Endothelial cell of umbilical vein (primary cell): ENCODE measurements around the gene PLA2G2E. TPM values are rescaled to one million over a fixed set of nuclear protein-coding genes. Genes with fewer than 3 reads are reported as not detected.

Source experiments
- BruUV-seq: library from RNA; stranded (reverse); fragments of 400-500 nt; replicated peaks from 2 replicates; lab custom pipeline; 2021; lab: Mats Ljungman, UMichigan
- CTCF ChIA-PET: fragments of 300-600, 350-600 bp; sonication (Branson Sonifier 250); formaldehyde crosslinking; loops from one replicate; lab custom pipeline; 2021; ENCODE audit warnings: antibody characterized with exemption, inconsistent platforms; lab: Charles Lee
- POLR2A ChIA-PET: fragments of 300-600, 350-600 bp; sonication (Branson Sonifier 250); formaldehyde crosslinking; loops from one replicate; lab custom pipeline; 2021; ENCODE audit warnings: antibody characterized with exemption, inconsistent platforms; lab: Charles Lee
- DNase-seq: peaks from one replicate; pipeline ENCODE4 v3.0.0-alpha.2; 2011; ENCODE audit warnings: low read depth, low spot score
- FAIRE-seq: peaks from 2 replicates; lab custom pipeline; 2011; peaks lifted over from hg19 to GRCh38; lab: Jason Lieb, UNC
- H2AFZ ChIP-seq: 2 replicates; pipeline ENCODE4 v1.6.0; 2012; ENCODE audit warnings: low read depth, low read length, control low read depth, inconsistent platforms
- H3K27ac ChIP-seq: 2 replicates; pipeline ENCODE4 v1.5.1; 2011; ENCODE audit warnings: low read depth, mild to moderate bottlenecking, control low read depth, low read length, moderate library complexity; ENCODE audit not compliant: insufficient read depth
- H3K27me3 ChIP-seq, 2 experiments: 2 replicates each; pipeline versions ENCODE4 v1.6.0 to v1.6.1; 2011; ENCODE audit warnings: low read length in 2 of 2, mixed read lengths in 1 of 2; ENCODE audit not compliant: control insufficient read depth in 2 of 2, insufficient read depth in 2 of 2
- H3K36me3 ChIP-seq, 2 experiments: 2 replicates in 1 of 2; 3 replicates in 1 of 2; pipeline ENCODE4 v1.5.1; 2011; ENCODE audit warnings: low read length in 2 of 2, mild to moderate bottlenecking in 1 of 2, moderate library complexity in 1 of 2; ENCODE audit not compliant: control insufficient read depth in 2 of 2, insufficient read depth in 2 of 2; ENCODE audit errors: extremely low read depth in 1 of 2
- H3K4me1 ChIP-seq: 3 replicates; pipeline ENCODE4 v1.5.1; 2011; ENCODE audit warnings: mild to moderate bottlenecking, low read length; ENCODE audit not compliant: control insufficient read depth, insufficient read depth; ENCODE audit errors: extremely low read depth
- H3K4me2 ChIP-seq: 2 replicates; pipeline ENCODE4 v1.6.1; 2011; ENCODE audit warnings: low read length, control low read depth, mixed read lengths; ENCODE audit not compliant: insufficient read depth
- H3K4me3 ChIP-seq, 3 experiments: fragments of 200-600 bp in 1 of 3; sonication (generic), shearing (Covaris generic) in 1 of 3; replicated peaks in 1 of 3; 2 replicates each; pipeline ENCODE4 v1.5.1; 2011 to 2016; ENCODE audit warnings: control low read depth in 3 of 3, low read length in 3 of 3, mild to moderate bottlenecking in 2 of 3, inconsistent platforms in 1 of 3, low read depth in 1 of 3, moderate library complexity in 1 of 3; ENCODE audit not compliant: insufficient read depth in 1 of 3
- H3K79me2 ChIP-seq: 2 replicates; pipeline ENCODE4 v1.6.0; 2012; ENCODE audit warnings: low read length, inconsistent platforms; ENCODE audit not compliant: control insufficient read depth, insufficient read depth
- H3K9ac ChIP-seq: replicated peaks from 2 replicates; pipeline ENCODE3; 2011; ENCODE audit warnings: low read length, control low read depth; ENCODE audit not compliant: insufficient read depth; ENCODE audit errors: extremely low read depth
- H3K9me1 ChIP-seq: replicated peaks from 3 replicates; pipeline ENCODE4 v1.6.0; 2011; ENCODE audit warnings: mild to moderate bottlenecking, low read length; ENCODE audit not compliant: control insufficient read depth, insufficient read depth; ENCODE audit errors: extremely low read depth
- H3K9me3 ChIP-seq: replicated peaks from 2 replicates; pipeline ENCODE4 v1.5.1; 2012; ENCODE audit warnings: low read length, inconsistent platforms; ENCODE audit not compliant: control insufficient read depth, insufficient read depth
- H4K20me1 ChIP-seq: replicated peaks from 2 replicates; pipeline ENCODE3; 2011; ENCODE audit warnings: mild to moderate bottlenecking, low read length; ENCODE audit not compliant: control insufficient read depth, insufficient read depth; ENCODE audit errors: extremely low read depth
- CTCF ChIP-seq, 2 donors: IDR thresholded peaks; 1 replicate in 1 of 2; 2 replicates in 1 of 2; pipeline ENCODE4 v1.5.1; 2011; ENCODE audit warnings: low read length in 2 of 2, mild to moderate bottlenecking in 2 of 2, moderate library complexity in 2 of 2, control low read depth in 1 of 2, inconsistent platforms in 1 of 2, low read depth in 1 of 2; ENCODE audit not compliant: insufficient read depth in 1 of 2; ENCODE audit errors: extremely low read depth in 1 of 2
- EZH2 ChIP-seq: IDR thresholded peaks from 2 replicates; pipeline ENCODE4 v1.6.1; 2012; ENCODE audit warnings: borderline replicate concordance, low read depth, mild to moderate bottlenecking, moderate library complexity, low read length, inconsistent platforms; ENCODE audit not compliant: severe bottlenecking
- FOS ChIP-seq: IDR thresholded peaks from 2 replicates; pipeline ENCODE4 v1.6.1; 2011; ENCODE audit warnings: mild to moderate bottlenecking, low read length, moderate library complexity, borderline replicate concordance; ENCODE audit not compliant: insufficient read depth
- GATA2 ChIP-seq: IDR thresholded peaks from 2 replicates; pipeline ENCODE4 v1.7.0; 2011; ENCODE audit warnings: low read depth, mild to moderate bottlenecking, moderate library complexity, mixed read lengths, low read length; ENCODE audit not compliant: insufficient read length, insufficient read depth
- JUN ChIP-seq: IDR thresholded peaks from 2 replicates; pipeline ENCODE4 v1.6.1; 2011; ENCODE audit warnings: borderline replicate concordance, low read depth; ENCODE audit not compliant: insufficient read length, insufficient read depth
- MAX ChIP-seq: IDR thresholded peaks from 2 replicates; pipeline ENCODE4 v1.6.1; 2011; ENCODE audit not compliant: insufficient read depth, insufficient read length
- MYC ChIP-seq: IDR thresholded peaks from one replicate; pipeline ENCODE4 v1.6.1; 2011; ENCODE audit warnings: mild to moderate bottlenecking, low read depth, low read length
- POLR2A ChIP-seq: IDR thresholded peaks from 2 replicates; pipeline ENCODE4 v1.6.1; 2012; ENCODE audit warnings: low read depth, mild to moderate bottlenecking, control low read depth, low read length
- POLR2AphosphoS5 ChIP-seq: IDR thresholded peaks from 2 replicates; pipeline ENCODE4 v1.6.1; 2012; ENCODE audit warnings: low read depth, mild to moderate bottlenecking, control low read depth, low read length, moderate library complexity; ENCODE audit not compliant: insufficient read depth
- dilution Hi-C: fragments of 300-500 bp; cut with MboI; formaldehyde crosslinking; loops from one replicate; pipeline ENCODE4 v1.15.0; 2019; ENCODE audit warnings: low sequenced_read_pairs; ENCODE audit not compliant: extremely low pct_ligation_motif_present
- intact Hi-C: fragments of 100-400 bp; cut with micrococcal nuclease; formaldehyde crosslinking; loops from one replicate; pipeline ENCODE4 v1.10.0; 2022
- polyA plus RNA-seq, 4 experiments: library from polyadenylated mRNA; depleted of rRNA in 3 of 4; stranded (reverse) in 3 of 4; unstranded in 1 of 4; fragments of >200 nt; gene quantifications; 2 replicates each; pipeline versions ENCODE4 v1.2.1 to v1.2.3, GENCODE V29; 2011 to 2012; ENCODE audit warnings: missing spikeins in 1 of 4
- total RNA-seq: library from RNA; stranded (reverse); gene quantifications from 2 replicates; pipeline ENCODE4 v1.2.3, GENCODE V29; 2021

PLA2G2E gene
- total and polyA plus RNA-seq, 2 donors (not counting 3 experiments of a cell fraction or from before 2014, with no cell fraction given), result not detected

GRCh38 chr1:19942657-19943056, 19.2 kb upstream of the PLA2G2E start:
- H3K9ac ChIP-seq, result no peak overlapping the region
- no peak for TF ChIP-seq POLR2A
- no peak for TF ChIP-seq JUN
- no peak for TF ChIP-seq EZH2
- TF ChIP-seq POLR2AphosphoS5, result no peak
- no peak for TF ChIP-seq CTCF (IDR thresholded peaks at IDR 0.05; ENCODE audit: extremely low read depth in 1 of 2, insufficient read depth in 1 of 2, low read depth in 1 of 2, low read length in 2 of 2)
- TF ChIP-seq MYC, result no peak
- TF ChIP-seq GATA2, result no peak
- TF ChIP-seq FOS, result no peak
- TF ChIP-seq MAX, result no peak
- H3K79me2 ChIP-seq, result no peaks in the 10 kb centered on the region
- BruUV-seq, result no TSS peak
- H3K4me2 ChIP-seq, result no peak overlapping the region
- no peaks in the 10 kb centered on the region for H3K36me3 ChIP-seq
- DNase-seq (no peak), FAIRE-seq (no peak)
- H3K27me3 ChIP-seq, result no peaks in the 10 kb centered on the region
- H3K4me1 ChIP-seq, result no peaks in the 10 kb centered on the region
- CTCF ChIA-PET, result no interaction called here
- intact Hi-C loops, result no loop called here
- H3K9me1 ChIP-seq, result no peaks in the 10 kb centered on the region
- POLR2A ChIA-PET, result no interaction called here
- H3K4me3 ChIP-seq, result no peak overlapping the region
- no peaks in the 10 kb centered on the region for H4K20me1 ChIP-seq
- H3K27ac ChIP-seq, result no peak overlapping the region
- no peak overlapping the region for H2AFZ ChIP-seq
- no peaks in the 10 kb centered on the region for H3K9me3 ChIP-seq
- dilution Hi-C loops, result no loop called here
